KOPT-K1 (cell line): ENCODE data around the gene KIAA0930.

Source experiments
- H3K27ac ChIP-seq: fragments of 200-600 bp; sonication (generic); 2 replicates; pipeline ENCODE4 v1.5.1; 2016; ENCODE audit warnings: antibody characterized with exemption, mild to moderate bottlenecking, low read depth, low read length; ENCODE audit not compliant: poor library complexity, severe bottlenecking
- H3K36me3 ChIP-seq: fragments of 200-600 bp; sonication (generic); 2 replicates; pipeline ENCODE4 v1.5.1; 2017; ENCODE audit warnings: antibody characterized with exemption, mild to moderate bottlenecking, low read length, moderate library complexity; ENCODE audit not compliant: insufficient read depth
- H3K9me3 ChIP-seq: fragments of 200-600 bp; sonication (generic); 2 replicates; pipeline ENCODE4 v1.5.1; 2017; ENCODE audit warnings: antibody characterized with exemption, low read length, mild to moderate bottlenecking; ENCODE audit not compliant: insufficient read depth, poor library complexity, severe bottlenecking

The KIAA0930 gene

DNA sequence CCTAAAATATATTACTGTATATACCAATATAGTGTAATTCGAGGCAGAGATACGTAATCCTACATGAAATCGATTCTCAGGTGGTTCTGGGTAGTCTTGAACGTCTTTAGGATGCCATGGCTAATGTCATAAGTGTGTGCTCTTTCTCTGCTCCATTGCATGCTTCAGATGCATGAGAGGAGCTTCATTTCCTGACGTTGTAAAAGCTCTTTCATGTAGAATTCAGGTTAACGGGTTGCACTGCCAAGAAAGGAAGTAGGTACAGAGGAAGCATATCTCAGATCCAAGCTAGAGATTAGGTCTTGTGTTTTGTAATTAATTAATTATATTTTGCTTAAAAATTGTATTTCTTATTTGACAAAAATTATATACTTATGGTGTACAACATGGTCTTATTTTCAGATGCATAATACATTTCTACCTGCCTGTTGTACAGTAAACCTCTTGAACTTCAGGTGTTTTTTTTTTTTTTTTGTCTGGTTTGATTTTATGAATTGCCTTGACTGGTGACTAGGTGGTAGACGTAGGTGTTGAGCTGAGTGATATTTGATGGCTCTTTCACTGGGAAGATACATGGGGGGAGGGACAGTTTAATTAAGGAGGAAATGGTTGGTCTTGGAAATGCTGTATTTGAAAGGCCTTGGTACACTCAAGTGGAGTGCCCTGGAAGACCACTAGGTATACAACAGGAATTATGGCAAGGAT, 67.7 kb downstream of the KIAA0930 start:
- Histone ChIP-seq H3K9me3 (no peaks in the 10 kb centered on the region), H3K27ac (peak overlapping the region; percentile 94), H3K36me3 (peaks cover 96% of the 10 kb centered on the region)

DNA sequence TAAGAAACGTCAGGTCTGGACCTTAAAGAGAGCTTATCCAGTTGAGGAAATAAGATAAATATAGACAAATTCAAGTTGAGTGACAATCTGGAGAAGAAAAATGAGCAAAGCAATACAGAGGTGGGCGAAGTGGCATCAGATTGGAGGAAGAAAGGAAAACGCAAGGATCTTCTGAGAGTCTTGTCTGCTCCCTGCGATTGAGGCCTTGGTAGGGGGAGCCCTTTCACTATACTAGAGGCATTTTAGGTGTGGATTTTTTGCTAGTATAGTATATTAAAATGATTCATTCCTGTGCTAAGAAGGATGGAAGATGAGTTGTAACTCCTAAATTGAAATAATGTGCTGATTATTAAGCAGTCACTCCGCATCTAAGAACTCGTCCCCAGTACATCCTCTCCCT, 68.9 kb downstream of the KIAA0930 start:
- H3K36me3 ChIP-seq = peaks cover 96% of the 10 kb centered on the region
- H3K9me3 ChIP-seq = no peaks in the 10 kb centered on the region
- H3K27ac ChIP-seq = peak overlapping the region; percentile 94

DNA sequence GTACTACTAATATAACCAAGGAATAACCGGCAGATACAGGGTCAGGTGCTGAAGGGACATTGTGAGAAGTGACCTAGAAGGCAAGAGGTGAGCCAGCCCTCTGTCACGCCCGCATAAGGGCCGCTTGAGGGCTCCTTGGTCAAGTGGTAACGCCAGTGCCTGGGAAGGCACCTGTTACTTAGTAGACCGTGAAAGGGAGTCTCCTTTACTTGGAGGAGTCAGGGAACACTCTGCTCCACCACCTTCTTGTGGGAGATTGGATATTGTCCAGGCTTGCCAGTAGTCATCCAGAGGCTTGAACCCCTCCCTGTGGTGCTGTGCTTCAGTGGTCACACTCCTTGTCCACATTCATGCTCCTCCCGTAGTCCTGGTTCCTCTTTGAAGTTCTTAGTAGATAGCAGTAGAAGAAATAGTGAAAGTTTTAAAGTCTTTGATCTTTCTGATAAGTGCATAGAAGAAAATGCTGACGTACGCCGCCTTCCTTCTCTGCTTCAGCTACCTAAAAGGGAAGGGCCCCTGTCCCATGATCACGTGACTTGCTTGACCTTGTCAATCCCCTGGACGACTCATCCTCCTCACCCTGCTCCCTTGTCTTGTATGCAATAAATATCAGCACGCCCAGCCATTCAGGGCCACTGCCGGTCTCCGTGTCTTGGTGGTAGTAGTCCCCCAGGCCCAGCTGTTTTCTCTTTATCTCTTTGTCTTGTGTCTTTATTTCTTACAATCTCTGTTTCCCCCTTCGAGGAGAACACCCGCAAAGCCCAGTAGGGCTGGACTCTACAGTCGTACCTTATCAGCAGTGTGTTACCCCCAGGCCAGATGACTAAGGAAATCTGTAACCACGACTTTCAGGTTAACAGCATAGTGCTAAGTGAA, 70.9 kb downstream of the KIAA0930 start:
- H3K9me3 ChIP-seq = no peaks in the 10 kb centered on the region
- H3K36me3 ChIP-seq = peaks cover 91% of the 10 kb centered on the region
- peak overlapping the region; percentile 94 for H3K27ac ChIP-seq

DNA sequence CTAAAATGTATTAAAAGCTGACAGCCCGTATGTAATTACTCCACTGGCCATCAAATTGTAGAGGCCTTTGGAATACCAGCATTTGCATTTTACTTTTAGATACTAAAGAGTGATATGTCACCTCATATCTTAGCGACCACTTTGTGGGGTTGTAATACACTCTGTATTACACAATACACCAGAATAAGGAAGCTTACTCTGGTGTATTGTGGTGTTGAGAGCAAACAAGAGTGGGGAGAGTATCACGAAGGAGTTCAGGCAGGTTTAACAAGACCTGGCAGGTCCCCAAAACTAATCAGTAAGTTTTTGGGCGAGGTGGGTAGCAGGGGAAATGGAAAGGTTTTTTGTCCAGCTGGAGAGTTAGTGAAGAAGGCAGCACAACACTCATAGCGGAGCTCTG, 73.8 kb downstream of the KIAA0930 start:
- Histone ChIP-seq H3K27ac (no peak overlapping the region), H3K36me3 (peaks cover 66% of the 10 kb centered on the region), H3K9me3 (no peaks in the 10 kb centered on the region)

DNA sequence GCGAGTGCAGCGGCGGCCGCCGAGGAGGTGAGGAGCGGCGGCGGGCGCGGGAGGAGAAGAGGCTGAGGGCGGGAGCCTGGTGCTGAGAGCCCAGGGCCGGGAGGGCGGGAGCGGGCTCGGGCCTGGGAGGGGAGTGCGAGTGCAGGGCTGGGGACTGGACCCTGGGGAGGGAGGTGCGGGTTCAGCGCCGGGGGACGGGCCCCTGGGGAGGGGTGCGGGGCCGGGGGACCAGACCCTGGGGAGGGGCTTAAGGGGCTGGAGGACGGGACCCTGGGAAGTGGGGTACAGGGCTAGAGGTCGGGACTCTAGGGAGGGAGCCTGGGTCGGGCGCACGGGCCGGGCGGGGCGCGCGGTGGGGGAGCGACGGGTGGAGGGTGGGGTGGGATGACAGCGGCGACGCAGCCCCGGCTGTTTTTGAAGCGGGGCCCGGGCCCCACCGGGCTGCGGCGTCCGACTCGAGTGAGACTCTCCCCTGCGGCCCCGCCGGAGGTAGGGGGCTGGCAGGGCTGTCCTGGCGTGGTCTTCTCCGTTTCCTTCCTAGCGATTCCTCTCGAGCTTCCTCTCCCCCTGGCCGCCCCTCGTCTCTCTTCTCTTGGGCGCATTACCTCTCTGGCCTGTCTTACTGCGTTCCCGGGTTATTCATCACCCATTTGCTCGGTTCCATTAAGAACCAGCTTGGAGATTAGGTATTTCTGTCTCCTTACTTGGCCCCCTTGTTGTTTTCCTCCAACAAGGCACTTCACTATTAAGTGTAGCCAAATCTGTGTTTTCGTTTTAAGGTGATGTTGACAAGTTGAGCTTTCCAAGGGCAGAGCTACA, 76.2 kb downstream of the KIAA0930 start:
- Histone ChIP-seq H3K27ac (peak overlapping the region; percentile 98), H3K36me3 (peaks cover 47% of the 10 kb centered on the region), H3K9me3 (no peaks in the 10 kb centered on the region)

DNA sequence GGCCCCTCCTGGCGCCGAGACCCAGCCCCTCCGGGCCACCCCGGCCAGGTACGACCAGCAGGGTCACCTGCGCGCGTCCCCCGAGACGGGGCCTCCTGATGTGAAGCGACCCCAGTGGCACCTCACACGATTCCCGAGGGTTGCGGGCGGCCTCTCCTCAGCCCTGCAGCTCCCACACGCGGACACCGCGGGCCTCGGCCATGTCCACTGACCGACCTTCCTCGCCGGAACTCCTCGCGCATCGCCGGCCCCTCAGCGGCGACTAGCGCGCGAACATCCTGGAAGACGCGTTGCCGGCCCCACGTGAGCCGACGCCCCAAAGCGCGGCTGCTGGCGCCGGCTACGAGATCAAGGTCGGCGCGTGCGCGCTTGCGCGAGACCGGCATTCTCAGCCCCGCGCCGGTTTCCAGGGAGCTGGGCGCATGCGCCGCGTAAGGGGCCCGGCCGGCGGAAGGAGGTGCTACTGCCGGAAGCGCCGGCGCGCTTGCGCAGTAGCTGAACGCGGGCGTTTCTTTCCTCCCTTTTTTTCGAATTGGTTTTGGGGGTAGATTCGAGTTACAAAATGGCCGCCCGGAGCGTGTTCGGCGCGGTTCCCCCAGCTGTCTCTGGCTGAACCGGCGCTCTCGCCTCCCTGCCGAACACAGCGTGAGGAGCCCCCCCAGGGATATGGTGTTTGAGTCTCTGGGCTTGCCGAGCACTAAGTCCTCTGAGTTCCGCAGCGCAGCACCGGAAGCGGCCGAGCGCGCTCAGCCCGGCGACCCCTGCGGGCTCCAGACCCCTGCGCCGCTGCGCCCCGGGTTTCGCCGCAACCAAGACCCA, 77.0 kb downstream of the KIAA0930 start, which contains the start of gene NUP50:
NUP50 (plus strand) TSS at position 475 of the 819 bp plus-strand sequence. CDS start 4,253 bp downstream, outside the sequence.
- peak within 1 kb of the TSS; percentile 98 for H3K27ac ChIP-seq
- peaks cover 39% of the 10 kb centered on the region for H3K36me3 ChIP-seq
- no peaks in the 10 kb centered on the region for H3K9me3 ChIP-seq

DNA sequence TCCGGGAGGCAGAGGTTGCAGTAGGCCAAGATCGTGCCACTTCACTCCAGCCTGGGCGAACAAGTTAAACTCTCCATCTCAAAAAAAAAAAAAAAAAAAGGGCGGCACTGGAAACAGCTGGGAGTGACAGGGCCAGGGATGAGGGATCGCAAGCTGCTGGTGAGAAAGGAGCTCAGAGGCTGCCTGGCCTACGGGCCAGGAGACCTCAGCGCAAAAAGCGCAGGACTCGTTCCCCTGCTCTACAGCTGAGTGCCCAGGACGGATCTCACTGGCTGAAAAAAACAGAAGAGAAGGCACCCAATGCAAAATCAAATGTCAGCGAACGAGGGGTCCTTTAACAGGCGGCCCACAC, 77.6 kb downstream of the KIAA0930 start:
- H3K27ac ChIP-seq = peak overlapping the region; percentile 98
- H3K36me3 ChIP-seq = peaks cover 39% of the 10 kb centered on the region
- H3K9me3 ChIP-seq = no peaks in the 10 kb centered on the region

DNA sequence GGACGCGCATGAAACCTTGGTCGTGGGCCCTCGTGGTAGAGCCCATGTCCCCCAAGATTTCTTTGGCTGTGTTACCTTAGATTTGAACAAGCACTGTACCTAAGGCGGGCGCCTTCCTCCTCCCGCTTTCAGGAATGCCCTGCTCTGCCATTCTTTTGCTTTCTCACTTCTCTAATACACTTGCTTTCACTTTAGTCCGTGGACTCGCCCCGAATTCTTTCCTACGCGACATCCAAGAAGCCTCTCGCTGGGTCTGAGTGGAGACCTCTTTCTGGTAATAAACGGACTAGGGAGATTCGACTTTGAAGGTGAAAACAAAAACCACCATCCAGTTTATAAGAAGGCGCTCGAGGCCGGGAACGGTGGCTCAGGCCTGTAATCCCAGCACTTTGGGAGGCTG, 78.2 kb downstream of the KIAA0930 start:
- Histone ChIP-seq H3K9me3 (no peaks in the 10 kb centered on the region), H3K27ac (peak overlapping the region; percentile 98), H3K36me3 (peaks cover 39% of the 10 kb centered on the region)

DNA sequence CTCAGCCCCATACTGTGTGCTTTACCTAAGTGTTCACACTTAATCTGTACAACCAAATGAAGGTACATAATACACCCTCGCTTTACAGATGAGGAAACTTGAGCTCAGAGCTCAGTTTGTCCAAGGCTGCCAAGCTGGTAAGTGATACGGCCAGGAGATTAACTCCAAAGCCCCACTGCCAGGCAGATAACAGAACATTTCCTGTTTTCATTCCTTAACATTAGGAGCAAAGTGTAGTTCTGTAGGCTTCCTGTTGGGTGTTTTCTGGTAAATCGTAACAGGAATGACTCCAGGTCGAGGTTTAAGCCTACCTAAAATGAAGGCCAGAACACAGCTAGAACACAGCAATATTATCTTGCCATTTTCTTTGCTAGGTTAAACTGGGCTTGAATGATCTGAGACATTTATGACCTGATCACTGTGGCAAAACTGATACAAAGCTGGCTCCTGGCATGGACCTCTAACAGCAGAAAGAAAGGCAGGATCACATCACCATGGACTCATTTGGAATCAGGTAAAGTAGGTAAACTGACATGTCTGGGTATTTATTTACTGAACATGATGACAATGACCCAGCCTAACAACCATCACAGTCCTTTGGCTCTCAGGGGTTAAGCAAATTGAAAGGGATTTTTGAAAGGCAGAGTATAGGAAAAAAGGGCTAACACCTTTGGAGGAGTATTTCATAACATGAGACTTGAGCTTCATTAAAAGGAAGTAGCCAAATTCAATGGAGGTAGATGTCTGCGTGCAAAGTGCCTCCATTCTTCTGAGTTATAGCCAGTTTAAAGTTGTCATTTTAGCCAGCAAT, 80.8 kb downstream of the KIAA0930 start:
- peaks cover 44% of the 10 kb centered on the region for H3K36me3 ChIP-seq
- H3K27ac ChIP-seq = no peak overlapping the region
- no peaks in the 10 kb centered on the region for H3K9me3 ChIP-seq

DNA sequence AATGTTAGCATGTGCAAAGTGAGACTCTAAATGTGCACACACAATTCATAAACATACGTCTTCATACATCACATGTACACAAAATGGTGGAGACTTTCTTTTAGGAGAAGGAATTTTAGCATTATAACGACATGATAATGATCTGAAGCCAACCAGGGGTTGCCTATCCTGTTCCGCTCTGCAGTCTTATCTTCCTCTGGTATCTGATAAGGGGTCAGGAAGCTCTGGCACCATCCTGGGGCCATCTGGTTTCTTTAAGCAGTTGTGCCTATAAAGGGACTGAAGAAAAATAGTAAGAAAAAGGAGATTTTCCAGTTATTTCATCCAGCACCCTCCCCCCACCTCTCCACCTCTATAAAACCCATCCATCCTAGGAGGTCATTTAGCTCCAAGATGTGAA, 82.8 kb downstream of the KIAA0930 start:
- Histone ChIP-seq H3K9me3 (no peaks in the 10 kb centered on the region), H3K27ac (no peak overlapping the region), H3K36me3 (peaks cover 56% of the 10 kb centered on the region)

DNA sequence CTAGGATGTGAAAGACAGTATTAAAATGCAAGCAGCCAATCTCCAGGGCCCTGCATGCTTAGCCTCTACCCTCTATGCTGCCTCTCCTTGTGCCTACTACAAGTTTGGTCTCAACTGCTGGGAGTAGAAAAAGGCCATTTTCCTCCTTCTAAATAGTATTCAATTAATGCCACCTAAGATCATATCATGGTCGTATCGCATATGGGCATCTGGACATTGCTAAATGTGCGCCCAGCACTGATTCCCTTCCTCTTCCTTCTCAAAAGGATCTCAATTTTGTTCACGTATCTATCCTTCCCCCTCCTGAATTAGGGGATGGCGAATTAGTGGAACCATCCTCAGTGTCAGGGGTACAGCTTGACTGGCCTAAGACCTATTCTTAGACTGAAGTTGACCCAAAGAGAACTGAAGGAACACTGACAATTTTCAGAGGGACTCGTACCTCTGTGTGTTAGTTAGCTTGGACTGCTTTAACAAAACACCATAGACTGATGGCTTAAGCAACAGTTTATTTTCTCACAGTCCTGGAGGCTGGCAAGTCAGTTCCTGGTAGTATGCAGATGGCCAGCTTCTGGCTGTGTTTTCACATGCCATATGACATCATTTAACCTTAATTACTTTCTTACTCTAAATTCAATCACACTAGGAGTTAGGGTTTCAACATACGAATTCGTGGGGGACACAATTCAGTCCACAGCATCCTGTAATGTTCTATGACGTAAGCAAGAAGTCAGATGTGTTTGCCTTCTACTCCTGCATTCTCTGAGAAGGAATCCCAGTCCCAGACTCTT, 85.4 kb downstream of the KIAA0930 start:
- no peak overlapping the region for H3K27ac ChIP-seq
- no peaks in the 10 kb centered on the region for H3K9me3 ChIP-seq
- H3K36me3 ChIP-seq = peaks cover 66% of the 10 kb centered on the region

DNA sequence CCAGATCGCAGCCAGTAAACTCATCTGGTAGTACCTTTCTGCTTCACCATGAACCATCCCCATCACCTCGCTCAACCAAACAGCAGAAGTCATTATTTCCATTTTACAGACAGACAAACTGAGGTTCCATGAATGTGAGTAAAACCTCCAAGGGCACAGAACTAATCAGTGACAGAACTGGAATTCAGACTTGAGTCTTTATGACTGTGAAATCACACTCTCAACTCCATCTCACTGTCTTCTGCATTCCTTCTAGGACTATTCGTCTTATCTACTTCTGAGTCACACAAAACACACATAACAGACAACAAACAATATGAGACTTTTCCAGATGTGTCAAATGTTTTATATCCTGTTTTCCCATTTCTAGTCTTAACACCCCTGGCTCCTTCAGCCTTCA, 86.3 kb downstream of the KIAA0930 start:
- H3K36me3 ChIP-seq = peaks cover 69% of the 10 kb centered on the region
- H3K27ac ChIP-seq = no peak overlapping the region
- H3K9me3 ChIP-seq = no peaks in the 10 kb centered on the region

DNA sequence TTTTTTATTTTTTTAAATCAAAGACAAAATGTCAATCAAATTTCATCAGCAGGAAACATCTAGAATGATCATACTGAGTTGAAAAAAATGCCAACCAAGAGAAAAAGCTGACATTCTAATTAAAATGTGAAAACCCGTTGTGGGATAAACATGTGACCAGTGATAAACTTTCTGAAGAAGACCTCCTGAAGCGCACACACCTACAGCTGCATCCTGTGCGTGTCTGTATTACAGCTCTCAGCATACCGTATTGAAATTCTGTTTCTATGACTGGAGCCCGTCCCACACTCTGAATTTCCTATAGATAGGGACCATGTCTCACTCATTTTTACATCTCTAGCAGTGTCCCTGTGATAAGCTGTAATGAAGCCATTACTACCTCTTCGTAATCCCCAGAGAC, 89.2 kb downstream of the KIAA0930 start:
- peaks cover 70% of the 10 kb centered on the region for H3K36me3 ChIP-seq
- H3K27ac ChIP-seq = peak overlapping the region; percentile 36

More for the DNA sequence above, 89.2 kb downstream of the KIAA0930 start:
- no peaks in the 10 kb centered on the region for H3K9me3 ChIP-seq
